Peyer's patch (tissue), 4 donors: ENCODE results near the gene FAM174C.

Experiments used
- POLR2A ChIP-seq, 2 donors: fragments of 450-650 bp; IDR thresholded peaks; one replicate each; pipeline ENCODE4 v1.5.1; 2017; ENCODE audit warnings: antibody characterized with exemption in 2 of 2, mild to moderate bottlenecking in 2 of 2, moderate library complexity in 2 of 2
- TF ChIP-seq, protein P1 (sequence below), 6 experiments: fragments of 450-650 bp in 4 of 6; fragments of 200-600 bp in 2 of 6; sonication (generic) in 1 of 6; IDR thresholded peaks; one replicate each; pipeline ENCODE4 v1.5.1; 2017 to 2019; ENCODE audit warnings: antibody characterized with exemption in 6 of 6, mild to moderate bottlenecking in 3 of 6, moderate library complexity in 1 of 6

DNA sequence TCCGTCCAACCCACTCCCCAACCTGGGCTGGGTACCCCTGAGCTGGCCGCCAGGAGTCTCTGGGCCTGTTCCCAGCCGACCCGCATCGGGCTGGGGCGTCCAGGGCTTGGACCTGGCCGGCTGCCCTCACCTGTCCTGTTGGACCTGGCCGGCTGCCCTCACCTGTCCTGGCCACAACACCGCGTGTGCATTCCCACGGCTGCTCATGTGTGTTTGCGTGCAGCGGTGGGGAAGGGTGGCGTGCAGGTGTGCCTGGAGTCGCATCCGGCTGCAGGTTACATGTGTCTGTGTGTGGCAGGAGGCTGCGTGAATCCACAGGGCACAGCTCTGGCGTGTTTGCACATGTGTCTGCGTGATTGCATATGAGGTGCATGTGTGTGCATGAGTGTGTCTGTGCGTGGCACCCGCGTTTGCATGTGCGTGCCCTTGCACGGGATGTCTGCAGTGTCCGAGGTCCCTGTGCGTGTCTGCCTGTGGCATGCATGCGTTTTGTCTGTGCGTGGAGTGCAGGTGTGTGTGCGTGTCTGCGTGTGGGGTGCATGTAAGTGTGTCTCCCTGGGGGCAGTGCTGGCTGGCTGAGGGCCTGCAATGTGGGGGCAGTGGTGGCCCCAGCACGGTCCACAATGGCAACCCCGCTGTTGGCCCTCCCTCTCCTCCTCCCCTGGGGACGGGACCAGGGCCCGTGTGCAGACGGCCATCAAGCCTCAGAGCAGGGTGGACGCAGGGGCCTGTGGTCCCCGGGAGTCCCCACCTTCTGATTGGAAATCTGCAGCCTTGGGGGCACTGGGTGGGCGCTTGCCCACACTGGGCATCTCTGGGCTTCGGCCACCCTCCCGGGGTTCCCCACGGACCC, 13.7 kb downstream of the FAM174C start:
- TF ChIP-seq, protein P1, sequence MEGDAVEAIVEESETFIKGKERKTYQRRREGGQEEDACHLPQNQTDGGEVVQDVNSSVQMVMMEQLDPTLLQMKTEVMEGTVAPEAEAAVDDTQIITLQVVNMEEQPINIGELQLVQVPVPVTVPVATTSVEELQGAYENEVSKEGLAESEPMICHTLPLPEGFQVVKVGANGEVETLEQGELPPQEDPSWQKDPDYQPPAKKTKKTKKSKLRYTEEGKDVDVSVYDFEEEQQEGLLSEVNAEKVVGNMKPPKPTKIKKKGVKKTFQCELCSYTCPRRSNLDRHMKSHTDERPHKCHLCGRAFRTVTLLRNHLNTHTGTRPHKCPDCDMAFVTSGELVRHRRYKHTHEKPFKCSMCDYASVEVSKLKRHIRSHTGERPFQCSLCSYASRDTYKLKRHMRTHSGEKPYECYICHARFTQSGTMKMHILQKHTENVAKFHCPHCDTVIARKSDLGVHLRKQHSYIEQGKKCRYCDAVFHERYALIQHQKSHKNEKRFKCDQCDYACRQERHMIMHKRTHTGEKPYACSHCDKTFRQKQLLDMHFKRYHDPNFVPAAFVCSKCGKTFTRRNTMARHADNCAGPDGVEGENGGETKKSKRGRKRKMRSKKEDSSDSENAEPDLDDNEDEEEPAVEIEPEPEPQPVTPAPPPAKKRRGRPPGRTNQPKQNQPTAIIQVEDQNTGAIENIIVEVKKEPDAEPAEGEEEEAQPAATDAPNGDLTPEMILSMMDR (IDR thresholded peaks at IDR 0.05): no peak
- TF ChIP-seq POLR2A (IDR thresholded peaks at IDR 0.05): no peak
